ENCODE results near the gene ADAMTS19.
A peak's percentile ranks its signal among the peaks of the same experiment; 100 is the strongest.

ADAMTS19 gene

DNA sequence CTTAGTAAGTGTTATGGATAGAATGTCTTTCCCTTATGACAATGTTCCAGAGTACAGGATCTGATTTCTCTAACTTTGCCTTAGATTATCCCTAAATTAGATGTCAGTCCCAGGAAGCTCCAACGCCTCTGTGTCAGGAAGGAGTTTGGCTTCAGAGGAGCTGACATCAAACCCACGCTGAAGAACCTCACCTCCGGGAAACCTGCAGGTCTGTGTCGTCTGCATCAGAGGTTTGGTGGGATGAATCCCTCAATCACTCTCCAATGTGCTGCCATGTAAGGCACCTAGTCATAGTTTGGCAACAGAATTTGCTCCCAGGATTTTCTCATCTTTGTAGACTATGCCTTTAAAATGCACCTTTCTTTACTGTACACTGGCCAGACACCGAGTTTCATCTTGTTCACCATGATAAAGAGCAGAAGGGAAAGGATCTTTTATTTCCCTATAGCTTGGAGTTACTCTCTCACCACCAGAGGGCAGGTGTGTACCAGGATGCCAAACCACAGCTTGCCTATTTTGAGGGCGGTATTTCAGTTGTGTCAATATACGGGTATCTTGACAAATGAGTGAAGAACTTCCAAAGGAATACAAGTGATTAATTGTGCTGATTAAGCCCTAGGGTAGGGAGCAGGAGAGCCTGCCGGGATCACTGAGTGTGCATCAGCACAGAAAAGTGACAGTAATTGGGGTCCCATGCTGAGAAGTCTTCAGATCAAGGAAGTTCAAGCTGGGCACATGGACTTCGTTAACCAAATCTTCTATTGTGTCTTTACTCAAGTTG lies 311.1 kb downstream of the ADAMTS19 start:
- DNase-seq, result peak; percentile 72 to 82

DNA sequence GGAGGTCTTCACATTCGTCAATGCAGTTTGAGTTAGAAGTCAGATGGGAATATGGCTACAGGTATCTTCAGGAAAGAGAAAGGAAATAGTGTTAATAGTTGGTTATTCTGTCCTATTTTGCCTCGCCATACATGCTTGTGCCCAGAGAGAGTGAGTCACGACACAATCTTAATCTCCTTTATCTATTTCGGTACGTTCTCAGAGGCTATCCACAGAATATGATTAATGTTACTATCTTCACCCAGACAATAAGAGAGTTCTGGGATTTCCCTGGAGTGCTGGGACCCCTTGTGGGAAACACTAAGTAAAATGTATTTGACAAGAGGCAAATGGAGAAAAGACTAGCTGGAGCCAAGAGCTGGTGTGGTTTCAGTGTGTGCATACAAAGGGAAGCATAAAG lies 313.3 kb downstream of the ADAMTS19 start:
- no peak for DNase-seq

DNA sequence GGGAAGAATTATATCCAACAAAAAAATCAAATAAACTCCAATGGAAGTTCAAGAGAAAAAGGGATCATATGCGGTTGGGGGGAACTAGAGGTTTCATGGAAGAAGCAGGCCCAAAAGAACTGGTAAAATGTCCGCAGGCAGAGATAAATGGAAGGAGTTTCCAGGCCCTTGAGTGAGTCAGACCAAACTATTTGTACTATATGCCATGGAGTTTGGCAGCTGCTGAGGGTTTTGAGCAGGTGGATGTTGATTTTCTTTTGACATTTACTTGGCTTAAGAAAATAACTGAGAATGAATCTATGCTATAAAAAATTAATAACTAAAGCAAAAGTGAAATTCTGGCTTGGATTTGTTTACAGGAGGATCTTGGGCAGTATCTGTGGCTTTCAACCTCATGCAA lies 321.5 kb downstream of the ADAMTS19 start:
- peak; percentile 7 to 75 for DNase-seq

Data from NCI-H446 (cell line).